Right hindlimb (tissue), 1 donor: Measurements from ENCODE around the gene SOCS4.
"Not testable (repeated sequence)": the region's sequence is repeated elsewhere in the genome, so short reads cannot be mapped to it uniquely, and the experiment has no call there.

ENCODE experiments used
- DNase-seq: peaks from one replicate; pipeline ENCODE4 v3.0.0-alpha.2; 2018

Gene SOCS4

DNA sequence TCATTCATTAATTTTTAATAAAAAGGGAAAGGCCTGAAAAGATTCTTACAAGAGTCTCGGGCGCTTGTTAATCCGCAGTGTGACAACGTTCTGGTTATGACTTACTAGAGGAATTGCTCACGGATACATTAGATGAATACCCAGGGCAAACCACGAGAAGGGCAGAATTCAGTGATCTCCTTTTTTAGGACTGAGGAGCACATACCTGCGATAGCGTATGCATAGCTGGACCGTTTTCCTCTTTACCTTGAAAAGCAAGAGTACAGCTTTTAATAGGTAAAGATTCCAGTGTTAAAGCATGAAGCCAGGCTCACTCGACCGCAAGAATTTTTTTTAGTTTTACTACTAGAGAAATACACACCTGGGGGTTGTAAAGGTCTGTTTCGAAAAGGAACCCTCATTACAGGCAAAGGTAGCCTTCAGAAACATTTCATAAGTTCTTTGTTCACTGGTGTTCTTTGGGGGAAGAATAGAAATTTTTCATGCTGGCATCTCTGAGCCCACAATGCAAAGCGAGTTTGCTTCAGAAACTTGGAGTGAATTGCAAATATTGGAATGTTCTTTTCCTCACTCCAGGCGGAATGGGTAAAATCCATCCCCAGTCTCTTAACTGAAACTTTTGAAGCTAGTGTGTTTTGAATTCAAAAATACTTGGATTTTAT is 25.4 kb downstream of the SOCS4 start:
- no peak for DNase-seq

DNA sequence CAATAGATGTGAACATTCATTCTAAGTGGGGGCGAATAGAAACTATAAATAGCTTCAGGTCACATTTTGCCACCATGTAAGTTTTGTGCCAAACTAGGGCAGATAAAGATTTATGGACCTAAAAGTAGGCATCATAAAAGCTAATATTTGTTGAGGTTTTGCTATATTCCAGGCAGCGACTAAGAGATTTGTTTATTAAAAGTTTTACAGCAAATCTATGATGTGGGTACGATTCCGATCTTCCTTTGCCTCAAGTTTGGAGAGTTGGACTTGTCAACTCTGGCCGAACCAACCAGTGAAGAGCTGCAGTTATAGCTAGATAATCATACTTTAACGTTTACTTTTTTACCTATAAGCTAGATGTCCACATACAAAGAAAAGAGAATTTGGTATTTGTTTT is 26.0 kb downstream of the SOCS4 start:
- DNase-seq = no peak

DNA sequence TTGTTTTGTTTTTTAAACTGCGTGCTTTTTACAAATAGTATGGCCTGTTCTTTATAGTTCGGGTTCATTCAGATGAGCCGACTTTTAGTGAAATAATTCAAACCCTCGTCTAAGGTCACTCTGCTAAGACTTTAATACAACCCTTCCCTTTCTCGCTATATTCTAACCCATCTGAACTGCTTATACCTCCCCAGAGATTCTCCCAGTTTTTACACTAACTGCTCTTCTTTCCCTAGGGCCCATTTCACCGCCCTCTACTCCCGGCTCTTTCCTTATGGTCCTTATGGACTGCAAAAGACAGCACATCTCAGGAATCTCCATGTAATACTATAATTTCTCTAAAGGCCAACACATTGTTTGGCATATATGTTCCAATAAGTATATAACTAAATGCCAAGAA is 26.5 kb downstream of the SOCS4 start:
- no peak for DNase-seq

DNA sequence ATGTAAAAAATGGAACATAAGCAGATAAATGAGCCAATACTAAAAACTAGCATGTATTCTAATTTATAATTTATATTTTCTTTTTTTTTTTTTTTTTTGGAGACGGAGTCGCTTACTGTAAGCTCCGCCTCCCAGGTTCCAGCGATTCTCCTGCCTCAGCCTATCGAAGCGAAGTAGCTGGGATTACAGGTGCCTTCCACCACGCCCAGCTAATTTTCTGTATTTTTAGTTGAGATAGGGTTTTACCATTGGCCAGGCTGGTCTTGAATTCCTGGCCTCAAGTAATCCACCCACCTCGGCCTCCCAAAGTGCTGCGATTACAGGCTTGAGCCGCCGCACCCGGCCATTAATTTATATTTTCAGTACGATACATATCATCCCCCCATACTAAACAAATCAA is 27.1 kb downstream of the SOCS4 start:
- DNase-seq = no peak

DNA sequence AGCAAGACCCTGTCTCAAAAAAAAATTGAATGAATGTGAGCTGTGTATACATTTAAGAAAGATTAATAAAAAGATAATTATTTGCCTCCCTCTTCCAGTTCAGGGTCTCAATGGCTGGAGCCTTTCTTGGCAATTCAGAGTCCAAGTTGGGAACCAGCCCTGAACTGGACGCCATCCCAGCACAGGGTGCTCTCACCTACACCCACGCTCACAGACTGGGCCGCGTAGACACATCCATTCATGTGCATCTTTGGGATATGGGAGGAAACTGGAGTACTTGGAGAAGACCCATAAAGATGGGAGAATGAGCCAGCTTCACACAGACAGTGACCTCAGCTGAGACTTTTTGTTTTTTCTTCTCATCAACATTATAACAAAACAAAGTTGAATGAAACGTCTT is 30.9 kb downstream of the SOCS4 start:
- DNase-seq = no peak

DNA sequence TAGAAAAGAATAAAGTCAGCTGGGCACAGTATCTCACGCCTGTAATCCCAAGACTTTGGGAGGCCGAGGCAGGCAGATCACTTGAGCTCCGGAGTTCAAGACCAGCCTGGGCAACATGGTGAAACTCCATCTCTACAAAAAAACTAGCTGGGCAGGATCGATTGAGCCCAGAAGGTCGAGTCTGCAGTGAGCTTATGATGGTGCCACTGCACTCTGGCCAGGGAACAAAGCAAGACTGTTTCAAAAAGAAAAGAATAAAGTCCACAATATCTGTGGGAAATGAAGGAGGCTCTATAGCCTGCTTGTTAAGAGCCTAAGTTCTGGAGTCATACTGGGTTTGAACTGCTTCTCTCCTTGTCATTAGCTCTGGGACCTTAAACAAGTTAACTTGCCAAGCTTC is 32.3 kb downstream of the SOCS4 start:
- DNase-seq = no peak

DNA sequence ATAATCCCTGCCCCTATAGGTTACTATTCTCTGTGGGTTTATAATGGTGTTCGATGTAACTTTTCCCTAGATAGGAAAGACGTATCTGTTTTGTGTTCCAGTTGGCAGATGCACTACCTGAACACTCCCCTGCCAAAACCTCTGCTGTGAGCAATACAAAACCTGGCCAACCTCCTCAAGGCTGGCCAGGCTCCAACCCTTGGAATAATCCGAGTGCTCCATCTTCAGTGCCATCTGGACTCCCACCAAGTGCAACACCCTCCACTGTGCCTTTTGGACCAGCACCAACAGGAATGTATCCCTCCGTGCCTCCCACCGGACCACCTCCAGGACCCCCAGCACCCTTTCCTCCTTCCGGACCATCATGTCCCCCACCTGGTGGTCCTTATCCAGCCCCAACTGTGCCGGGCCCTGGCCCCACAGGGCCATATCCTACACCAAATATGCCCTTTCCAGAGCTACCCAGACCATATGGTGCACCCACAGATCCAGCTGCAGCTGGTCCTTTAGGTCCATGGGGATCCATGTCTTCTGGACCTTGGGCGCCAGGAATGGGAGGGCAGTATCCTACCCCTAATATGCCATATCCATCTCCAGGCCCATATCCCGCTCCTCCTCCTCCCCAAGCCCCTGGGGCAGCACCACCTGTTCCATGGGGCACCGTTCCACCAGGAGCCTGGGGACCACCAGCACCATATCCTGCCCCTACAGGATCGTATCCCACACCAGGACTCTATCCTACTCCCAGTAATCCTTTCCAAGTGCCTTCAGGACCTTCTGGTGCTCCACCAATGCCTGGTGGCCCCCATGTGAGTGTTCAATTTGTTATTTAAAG is 35.7 kb downstream of the SOCS4 start:
- DNase-seq = no peak

DNA sequence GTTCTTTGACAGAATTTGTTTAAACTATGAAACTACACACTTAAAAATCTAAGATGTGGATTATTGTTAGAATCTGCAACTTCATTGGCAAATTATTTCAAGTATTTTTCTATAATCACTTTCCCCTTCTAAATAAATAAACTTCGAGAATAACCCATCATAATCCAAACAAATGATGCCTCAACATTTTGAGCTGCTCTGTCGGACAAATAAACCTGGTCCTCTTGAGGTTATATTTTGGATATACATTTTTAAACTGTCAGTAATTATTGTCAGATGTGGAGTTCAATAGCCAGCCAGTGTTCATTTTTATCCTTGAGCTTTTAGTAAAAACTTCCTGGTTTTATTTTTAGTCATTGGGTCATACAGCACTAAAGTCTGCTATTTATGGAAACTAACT is 37.9 kb downstream of the SOCS4 start:
- DNase-seq = not testable (repeated sequence)

DNA sequence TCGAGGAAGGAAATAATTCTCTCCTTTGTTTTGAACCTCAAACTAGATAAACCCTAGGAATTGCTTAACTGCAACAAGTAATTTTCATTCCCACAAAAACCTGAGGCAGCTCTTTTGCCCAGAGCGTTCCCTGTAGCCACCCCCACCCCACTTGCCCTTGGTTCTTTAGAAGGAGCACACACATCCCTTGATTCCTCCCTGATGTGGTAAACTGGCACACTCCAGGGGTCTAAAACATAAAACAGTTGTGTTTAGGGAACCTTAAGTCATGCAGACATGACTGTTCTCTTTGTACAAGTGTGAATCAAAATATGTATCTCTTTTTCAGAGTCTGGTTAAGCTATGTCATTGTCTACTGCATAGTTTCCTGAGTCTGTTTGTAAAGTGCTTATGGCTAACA is 38.4 kb downstream of the SOCS4 start:
- no peak for DNase-seq

DNA sequence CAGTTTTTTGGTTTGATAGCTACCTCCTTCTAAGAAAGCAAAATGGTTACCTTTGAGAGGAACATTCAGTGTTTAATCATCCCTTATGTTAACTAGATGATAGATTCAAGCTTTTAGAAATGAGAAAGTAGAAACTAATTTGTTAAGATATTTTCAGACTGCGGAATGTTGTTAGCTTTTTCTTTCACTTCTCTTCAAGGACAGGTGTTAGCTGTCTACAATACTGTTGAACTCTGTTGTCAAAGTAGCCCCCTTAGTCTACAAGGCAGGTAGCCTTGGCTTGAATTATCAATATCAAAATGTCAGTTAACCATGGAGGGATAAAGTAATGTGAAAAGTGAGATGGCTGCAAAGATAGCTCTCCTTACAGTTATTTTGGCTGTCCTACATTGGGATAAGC is 39.2 kb downstream of the SOCS4 start:
- no peak for DNase-seq

DNA sequence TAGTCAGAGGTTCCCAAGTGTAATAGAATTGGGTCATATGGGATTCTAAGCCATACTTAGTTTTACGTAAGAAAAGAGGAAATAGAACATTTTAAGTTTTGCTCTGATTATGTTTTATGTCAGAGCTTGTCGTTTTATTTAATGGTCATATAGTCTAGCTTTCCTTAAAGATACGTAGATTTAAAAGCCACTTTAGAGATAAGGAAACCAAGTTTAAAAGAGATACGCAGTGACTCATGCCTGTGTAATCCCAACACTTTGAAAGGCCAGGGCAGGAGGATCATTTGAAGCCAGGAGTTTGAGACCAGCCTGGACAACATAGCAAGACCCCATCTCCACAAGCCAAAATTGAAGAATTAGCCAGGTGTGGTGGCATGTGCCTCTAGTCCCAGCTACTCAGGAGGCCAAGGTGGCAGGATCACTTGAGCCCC is 44.0 kb downstream of the SOCS4 start:
- DNase-seq = no peak

DNA sequence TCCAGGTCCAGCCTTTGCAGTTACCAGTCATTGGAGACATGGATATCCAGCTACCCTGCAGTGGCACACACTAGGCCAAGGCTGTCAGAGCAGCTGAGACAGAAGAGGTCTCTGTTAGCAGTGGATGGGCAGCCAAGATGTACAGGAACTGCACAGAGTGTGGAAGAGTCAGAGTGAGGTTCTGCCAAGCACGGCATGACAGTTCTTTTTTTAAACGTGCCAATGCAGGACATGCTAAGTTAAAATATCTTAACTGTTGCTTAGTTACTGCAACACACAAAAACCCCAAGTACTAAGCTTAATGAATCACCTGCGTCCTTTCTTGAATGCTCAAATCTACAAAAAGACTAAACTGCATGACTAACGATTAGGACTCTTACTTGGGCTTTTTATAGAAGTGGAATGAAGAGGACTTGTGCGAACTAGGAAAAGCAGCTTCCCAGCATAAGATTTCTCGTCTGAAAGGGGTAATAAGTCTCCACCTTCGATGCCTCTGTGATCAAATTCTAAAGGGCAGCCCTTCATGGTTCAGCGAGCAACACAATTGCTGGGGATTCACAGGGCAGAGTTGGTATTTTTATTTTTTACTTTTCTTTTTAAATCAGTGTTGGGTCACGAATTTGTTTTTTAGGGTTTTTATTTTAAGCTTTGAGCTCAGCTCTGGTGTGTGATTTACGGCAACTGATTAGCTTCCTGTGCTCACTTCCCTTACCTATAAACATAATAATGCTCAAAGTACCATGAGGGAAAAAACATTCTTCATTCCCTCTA is 45.0 kb downstream of the SOCS4 start:
- DNase-seq = peak; percentile 69

DNA sequence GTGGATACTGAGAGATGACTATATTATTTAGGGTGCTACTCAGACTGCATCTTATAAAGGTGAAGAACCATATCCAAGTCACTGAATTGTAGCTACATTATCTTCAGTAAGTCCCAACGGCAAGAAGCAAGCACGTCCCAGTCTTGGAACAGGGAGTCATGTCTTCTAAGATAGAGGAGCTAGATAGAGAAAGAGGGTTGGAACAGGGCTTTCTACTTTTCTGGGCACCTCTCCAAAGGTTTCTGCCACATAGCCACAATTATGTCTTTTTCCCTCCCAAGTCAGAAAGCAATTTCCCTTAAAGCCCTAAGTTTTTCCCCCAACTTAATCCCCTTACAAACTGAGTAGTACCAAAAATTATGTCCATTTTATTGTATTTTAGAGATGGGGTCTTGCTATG is 46.8 kb downstream of the SOCS4 start:
- DNase-seq = no peak

DNA sequence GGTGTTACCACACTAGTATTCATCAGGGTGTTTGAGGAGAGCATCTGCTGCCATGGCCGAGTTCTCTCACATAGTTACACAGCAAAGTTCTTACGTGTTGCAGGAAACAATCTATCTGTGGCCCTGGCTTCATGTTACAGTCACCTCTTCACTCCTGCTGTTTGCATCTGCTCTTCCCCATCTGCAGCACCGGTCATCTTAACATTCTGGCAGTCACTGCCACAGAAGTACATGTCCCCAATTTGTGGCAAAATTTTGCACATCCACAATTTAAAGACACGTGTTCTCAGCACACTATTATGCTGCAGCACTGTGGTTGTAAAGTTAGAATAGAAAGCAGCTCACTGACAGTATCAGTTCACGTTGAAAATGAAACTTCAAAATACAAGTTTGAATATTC is 47.6 kb downstream of the SOCS4 start:
- DNase-seq = no peak

DNA sequence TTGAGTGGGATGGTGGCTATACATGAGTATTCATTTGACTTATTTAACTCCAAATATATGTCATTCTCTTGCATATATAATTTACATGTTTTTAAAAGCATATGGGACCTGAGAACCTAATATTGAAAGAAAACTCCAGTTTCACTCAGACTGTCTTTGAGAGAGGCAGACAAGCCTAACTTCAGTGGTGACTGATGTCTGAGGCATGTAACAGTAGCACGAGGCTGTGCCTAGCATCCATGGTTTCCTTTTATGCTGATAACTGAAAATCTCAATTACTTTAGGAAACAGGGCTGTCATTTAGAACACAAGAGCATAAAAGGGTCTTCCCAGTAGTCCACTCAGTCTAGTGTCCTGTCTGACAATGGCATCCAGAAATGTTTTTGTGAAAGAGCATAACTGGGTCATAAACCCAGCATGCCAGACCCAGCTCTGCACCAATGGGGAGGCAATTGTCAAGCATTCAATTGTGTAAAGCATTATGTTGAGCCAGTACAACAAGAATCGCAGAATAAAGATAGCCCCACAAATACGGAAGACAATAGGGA is 48.7 kb downstream of the SOCS4 start:
- no peak for DNase-seq

DNA sequence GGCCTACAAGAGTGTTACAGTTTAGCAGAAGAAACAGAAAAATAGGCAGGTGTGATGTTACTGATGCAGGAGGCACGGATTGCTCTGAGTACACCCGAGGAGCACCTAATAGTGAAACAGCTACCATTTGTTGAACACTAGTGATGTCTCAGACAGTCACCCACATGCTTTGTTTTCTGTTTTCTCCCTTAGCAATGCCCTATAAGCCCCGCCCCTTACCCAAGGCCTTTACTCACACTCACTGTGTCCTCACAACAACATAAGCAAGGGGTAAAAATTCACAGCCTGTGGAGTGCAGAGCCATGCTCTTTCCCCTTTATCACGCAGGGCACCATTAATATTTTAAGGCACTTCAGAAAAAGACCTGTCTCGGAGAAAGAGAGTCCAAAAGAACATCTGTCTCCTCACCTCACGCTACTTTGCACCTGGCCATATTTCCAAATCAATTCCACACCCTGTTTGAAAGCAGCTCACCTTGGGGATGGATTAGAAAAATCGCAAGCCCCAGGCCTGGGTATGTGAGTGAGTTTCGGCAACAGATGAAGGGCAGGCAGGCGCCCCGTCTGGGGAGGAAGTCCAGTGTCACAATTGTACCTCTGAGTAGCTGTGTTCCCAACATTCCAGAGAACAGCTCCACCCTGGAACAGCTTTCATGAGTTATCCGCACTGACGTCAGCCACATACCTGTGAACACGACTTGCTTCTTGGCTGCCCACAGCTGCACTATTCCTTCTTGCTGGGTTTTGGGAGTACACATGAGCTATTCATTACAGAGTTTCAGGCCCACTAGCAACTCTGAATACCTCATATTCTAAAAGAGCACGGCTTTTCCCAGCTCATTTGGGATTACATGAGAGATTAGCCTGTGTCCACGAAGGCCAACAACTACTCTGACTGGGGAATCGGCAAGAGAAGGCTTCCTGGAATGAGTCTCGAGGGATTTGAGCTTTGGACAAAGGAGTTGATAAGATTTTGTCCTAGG is 50.4 kb downstream of the SOCS4 start:
- DNase-seq = peak; percentile 59

DNA sequence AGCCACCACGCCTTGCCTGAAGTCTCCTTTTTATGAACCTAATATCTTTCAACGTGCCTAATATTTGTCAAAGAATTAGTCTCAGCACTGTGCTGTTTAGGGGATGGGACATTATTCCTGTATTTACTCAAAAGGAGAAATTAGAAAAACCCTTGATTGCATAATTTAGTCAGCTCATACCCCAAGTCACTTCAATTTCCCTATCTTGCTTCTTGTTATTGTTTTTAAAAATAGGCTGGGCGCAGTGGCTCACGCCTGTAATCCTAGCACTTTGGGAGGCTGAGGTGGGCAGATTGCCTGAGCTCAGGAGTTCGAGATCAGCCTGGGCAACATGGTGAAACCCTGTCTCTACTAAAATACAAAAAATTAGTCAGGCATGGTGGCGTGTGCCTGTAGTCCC is 52.9 kb downstream of the SOCS4 start:
- DNase-seq = not testable (repeated sequence)

DNA sequence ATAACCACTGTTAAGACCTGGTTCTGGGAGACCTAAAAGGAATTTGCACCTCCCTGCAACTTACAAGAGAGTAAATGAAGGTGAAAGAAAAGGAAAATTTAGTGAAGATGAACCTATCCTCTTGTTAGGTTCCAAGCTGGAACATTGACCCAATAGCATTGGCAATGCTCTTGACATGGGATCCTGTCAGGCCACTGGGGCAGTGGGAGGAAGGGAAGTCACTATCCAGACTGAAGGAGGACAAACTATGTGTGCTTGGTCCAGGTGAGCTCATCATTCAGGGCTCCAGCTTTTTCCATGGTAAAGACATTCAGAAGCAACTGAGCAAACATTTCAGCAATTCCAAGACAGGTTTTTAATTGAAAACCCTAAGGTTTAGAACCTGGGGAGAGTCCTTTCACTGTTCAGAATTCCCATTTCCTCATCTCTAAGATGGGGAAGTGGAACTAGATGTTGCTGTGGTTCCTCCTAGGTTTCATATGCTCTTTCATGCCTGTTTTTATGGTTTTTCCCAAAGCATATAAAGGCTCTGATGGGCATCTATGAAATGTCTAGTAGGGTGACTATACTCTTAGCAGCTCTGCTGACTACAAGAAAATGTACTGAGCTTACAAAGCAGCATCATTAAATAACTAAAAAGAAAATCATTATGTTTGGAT is 57.5 kb downstream of the SOCS4 start:
- no peak for DNase-seq

DNA sequence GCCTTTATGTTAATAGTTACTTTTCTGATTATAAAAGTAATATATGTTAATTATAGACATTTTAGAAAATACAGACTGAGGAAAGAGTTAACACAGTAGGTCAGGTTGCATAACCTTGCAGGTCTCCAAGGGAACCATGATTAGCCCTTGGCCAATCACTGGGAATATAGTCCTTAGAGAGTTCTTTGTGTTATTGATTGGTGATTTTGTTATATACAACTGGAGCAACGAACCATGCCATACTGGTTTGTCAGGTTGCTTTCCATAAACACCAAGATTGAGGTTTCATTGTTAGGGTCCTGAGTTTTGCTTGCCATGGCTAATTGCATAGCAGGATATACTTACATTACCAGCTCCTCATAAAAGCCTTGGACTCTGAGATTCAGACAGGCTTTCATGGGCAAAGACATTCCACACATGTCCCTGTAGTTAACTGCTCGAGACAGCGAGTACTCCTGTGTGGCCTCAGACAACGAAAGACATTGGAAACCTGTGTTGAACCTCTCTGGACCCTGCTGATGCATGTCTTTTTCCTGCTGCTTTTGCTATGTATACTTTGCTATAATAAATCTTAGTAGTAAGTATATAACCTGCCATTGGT is 58.1 kb downstream of the SOCS4 start:
- no peak for DNase-seq

DNA sequence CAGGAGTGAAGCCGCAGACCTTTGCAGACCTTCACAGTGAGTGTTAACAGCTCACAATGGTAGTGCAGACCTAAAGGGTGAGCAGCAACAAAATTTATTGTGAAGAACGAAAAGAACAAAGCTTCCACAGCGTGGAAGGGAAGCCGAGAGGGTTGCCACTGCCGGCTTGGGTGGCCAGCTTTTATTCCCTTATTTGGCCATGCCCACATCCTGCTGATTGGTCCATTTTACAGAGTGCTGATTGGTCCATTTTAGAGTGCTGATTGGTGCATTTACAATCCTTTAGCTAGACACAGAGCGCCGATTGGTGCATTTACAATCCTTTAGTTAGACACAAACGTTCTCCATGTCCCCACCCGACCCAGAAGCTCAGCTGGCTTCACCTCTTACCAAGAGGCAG is 59.9 kb downstream of the SOCS4 start:
- DNase-seq = no peak

DNA sequence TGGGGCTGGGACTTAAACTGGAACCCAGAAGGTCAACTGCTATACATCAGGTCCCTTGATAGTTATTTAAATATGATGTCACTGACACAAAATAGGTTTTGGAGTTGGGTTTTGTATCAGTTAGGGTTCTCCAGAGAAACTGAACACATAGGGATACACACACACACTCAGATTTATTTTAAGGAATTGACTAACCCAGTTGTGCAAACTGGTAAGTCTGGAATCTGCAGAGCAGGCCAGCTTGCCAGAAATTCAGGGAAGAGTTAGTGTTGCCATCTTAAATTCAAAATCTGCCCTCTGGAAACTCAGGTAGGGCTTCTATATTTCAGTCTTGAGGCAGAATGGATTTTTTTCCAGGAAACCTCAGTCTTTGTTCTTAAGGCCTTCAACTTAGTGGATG is 61.3 kb downstream of the SOCS4 start:
- no peak for DNase-seq
